GM12878 (cell line): ENCODE measurements around the gene TRIM45. TPM values are rescaled to one million over a fixed set of nuclear protein-coding genes. Genes with fewer than 3 reads are reported as not detected.

Source experiments
- ATAC-seq: fragments of 200-7000 bp; cut with Tn5 transposase; 3 replicates; pipeline ENCODE4 v1.9.1; 2020; ENCODE audit warnings: mild to moderate bottlenecking, moderate library complexity
- BruUV-seq: library from RNA; stranded (reverse); fragments of 400-500 nt; replicated peaks from 2 replicates; lab custom pipeline; 2021; lab: Mats Ljungman, UMichigan
- CTCF ChIA-PET: fragments of 300-600 bp; sonication (Branson Sonifier 250); formaldehyde crosslinking; extraction: SDS; loops from one replicate; lab custom pipeline; 2021; ENCODE audit warnings: inconsistent platforms; lab: Yijun Ruan, JAX
- POLR2A ChIA-PET: fragments of 350-600 bp; formaldehyde crosslinking; extraction: SDS; loops from one replicate; lab custom pipeline; 2021; ENCODE audit warnings: inconsistent platforms; lab: Charles Lee
- RAD21 ChIA-PET: fragments of 300-600 bp; sonication (Branson Sonifier 250); formaldehyde crosslinking; loops from one replicate; lab custom pipeline; 2023; ENCODE audit warnings: antibody characterized with exemption; ENCODE audit not compliant: unreplicated experiment; lab: Charles Lee
- SMC1A ChIA-PET: fragments of 300-600 bp; sonication (Branson Sonifier 250); formaldehyde crosslinking; loops from one replicate; lab custom pipeline; 2023; ENCODE audit not compliant: unreplicated experiment, uncharacterized antibody; lab: Charles Lee
- DNase-seq: peaks from one replicate; pipeline ENCODE4 v3.0.0-alpha.2; 2011; ENCODE audit warnings: low read depth, low spot score
- FAIRE-seq: peaks from 3 replicates; lab custom pipeline; 2011; peaks lifted over from hg19 to GRCh38; lab: Jason Lieb, UNC
- H2AFZ ChIP-seq: 2 replicates; pipeline ENCODE4 v1.6.0; 2011; ENCODE audit warnings: low read depth, low read length, control low read depth; ENCODE audit not compliant: control insufficient read depth
- H3K27ac ChIP-seq: 2 replicates; pipeline ENCODE4 v1.5.1; 2011; ENCODE audit warnings: control low read depth; ENCODE audit not compliant: control insufficient read depth, insufficient read depth
- H3K27me3 ChIP-seq, 2 experiments: replicated peaks in 1 of 2; 2 replicates each; pipeline versions ENCODE4 v1.6.0 to v1.6.1; 2011; ENCODE audit warnings: low read length in 1 of 2; ENCODE audit not compliant: control insufficient read depth in 2 of 2, insufficient read depth in 2 of 2
- H3K36me3 ChIP-seq, 2 experiments: 2 replicates each; pipeline ENCODE4 v1.5.1; 2011; ENCODE audit warnings: low read length in 1 of 2; ENCODE audit not compliant: control insufficient read depth in 2 of 2, insufficient read depth in 2 of 2
- H3K4me1 ChIP-seq: 2 replicates; pipeline ENCODE4 v1.6.1; 2011; ENCODE audit warnings: mild to moderate bottlenecking, low read length, moderate library complexity, mixed read lengths; ENCODE audit not compliant: control insufficient read depth, insufficient read depth
- H3K4me2 ChIP-seq: 2 replicates; pipeline ENCODE4 v1.6.0; 2011; ENCODE audit warnings: control low read depth; ENCODE audit not compliant: control insufficient read depth, insufficient read depth
- H3K4me3 ChIP-seq: fragments of 200-600 bp; sonication (generic); 2 replicates; pipeline ENCODE4 v1.5.1; 2016
- H3K79me2 ChIP-seq: 2 replicates; pipeline ENCODE4 v1.6.0; 2011; ENCODE audit warnings: low read length; ENCODE audit not compliant: control insufficient read depth, insufficient read depth
- H3K9ac ChIP-seq: 2 replicates; pipeline ENCODE4 v1.8.0; 2011; ENCODE audit warnings: low read length, control low read depth, mixed read lengths; ENCODE audit not compliant: control insufficient read depth, insufficient read depth
- H3K9me3 ChIP-seq: replicated peaks from 3 replicates; pipeline ENCODE4 v1.5.1; 2011; ENCODE audit warnings: mild to moderate bottlenecking, low read length; ENCODE audit not compliant: control insufficient read depth, insufficient read depth
- H4K20me1 ChIP-seq: 2 replicates; pipeline ENCODE4 v1.6.0; 2011; ENCODE audit not compliant: control insufficient read depth, insufficient read depth
- BRCA1 ChIP-seq: IDR thresholded peaks from 2 replicates; pipeline ENCODE4 v1.6.1; 2011; ENCODE audit warnings: low read depth, low read length, improper control_type of control experiment
- ESRRA ChIP-seq: IDR thresholded peaks from 2 replicates; pipeline ENCODE4 v1.6.1; 2012; ENCODE audit warnings: mild to moderate bottlenecking, low read length, improper control_type of control experiment
- FOS ChIP-seq: IDR thresholded peaks from 3 replicates; pipeline ENCODE4 v1.6.1; 2011; ENCODE audit warnings: borderline replicate concordance; ENCODE audit not compliant: insufficient read length; ENCODE audit errors: extremely low read depth
- HDGF ChIP-seq: fragments of 450-650 bp; IDR thresholded peaks from 2 replicates; pipeline ENCODE4 v1.6.1; 2016; ENCODE audit warnings: antibody characterized with exemption
- MTA3 ChIP-seq: IDR thresholded peaks from 2 replicates; pipeline ENCODE4 v1.6.1; 2012; ENCODE audit warnings: low read length, inconsistent platforms, borderline replicate concordance
- NBN ChIP-seq: fragments of 450-650 bp; IDR thresholded peaks from 2 replicates; pipeline ENCODE4 v1.6.1; 2016
- POLR2A ChIP-seq: IDR thresholded peaks from 2 replicates; pipeline ENCODE4 v1.6.1; 2011; ENCODE audit warnings: low read depth, mild to moderate bottlenecking, low read length
- PRDM15 ChIP-seq: fragments of 450-650 bp; formaldehyde crosslinking; IDR thresholded peaks from 2 replicates; pipeline ENCODE4 v1.4.0; 2020; ENCODE audit warnings: mild to moderate bottlenecking, moderate library complexity
- RELB ChIP-seq: fragments of 450-650 bp; IDR thresholded peaks from 2 replicates; pipeline ENCODE4 v1.6.1; 2017; ENCODE audit warnings: low read depth, mild to moderate bottlenecking, moderate library complexity
- SMAD1 ChIP-seq: fragments of 450-650 bp; IDR thresholded peaks from 2 replicates; pipeline ENCODE4 v1.6.1; 2018; ENCODE audit warnings: mild to moderate bottlenecking, low read depth; ENCODE audit not compliant: partially characterized antibody
- SREBF2 ChIP-seq: IDR thresholded peaks from 2 replicates; pipeline ENCODE4 v1.6.1; 2012; ENCODE audit warnings: mild to moderate bottlenecking, low read length
- TAF1 ChIP-seq: IDR thresholded peaks from 2 replicates; pipeline ENCODE4 v1.6.1; 2011; ENCODE audit warnings: mild to moderate bottlenecking, low read depth, low read length, borderline replicate concordance
- TCF3 ChIP-seq: IDR thresholded peaks from 2 replicates; pipeline ENCODE4 v1.6.1; 2012; ENCODE audit warnings: low read depth, mild to moderate bottlenecking, low read length, borderline replicate concordance; ENCODE audit not compliant: insufficient read depth
- ZBTB11 ChIP-seq: fragments of 450-650 bp; formaldehyde crosslinking; IDR thresholded peaks from 2 replicates; pipeline ENCODE4 v1.5.0; 2022; ENCODE audit warnings: mild to moderate bottlenecking, missing genetic modification characterization
- ZSCAN29 ChIP-seq: fragments of 450-650 bp; IDR thresholded peaks from 2 replicates; pipeline ENCODE4 v1.6.1; 2017; ENCODE audit warnings: mild to moderate bottlenecking, moderate library complexity
- WGBS: methylation state at CpG from one replicate; pipeline ENCODE4 v1.1.6; 2016; ENCODE audit warnings: low lambda C conversion rate; ENCODE audit not compliant: insufficient replicate concordance, insufficient coverage; ENCODE audit errors: missing lambda C conversion rate; 5-methylcytosine and 5-hydroxymethylcytosine counted together
- in situ Hi-C: fragments of 300-500 bp; cut with MboI; formaldehyde crosslinking; loops from 9 replicates; pipeline ENCODE4 v1.14.3; 2018; ENCODE audit warnings: mixed read lengths
- intact Hi-C: fragments of 100-400 bp; cut with micrococcal nuclease; formaldehyde crosslinking; loops from one replicate; pipeline ENCODE4 v1.14.2; 2022; ENCODE audit not compliant: unreplicated experiment
- polyA plus RNA-seq, 11 experiments: library from polyadenylated mRNA; depleted of rRNA in 4 of 11; unstranded in 6 of 11; stranded (reverse) in 5 of 11; fragments of >200 nt; fragmentation: Nextera tagmentation in 4 of 11; fragmentation: Illumina TruSeq in 1 of 11; extraction: Ambion mirVana in 4 of 11; extraction: Trizol in 1 of 11; gene quantifications; 1 replicate in 1 of 11; 2 replicates in 10 of 11; pipeline versions ENCODE4 v1.2.1 to v1.2.3, GENCODE V29; 2011 to 2016; ENCODE audit warnings: inconsistent platforms in 2 of 11, missing spikeins in 2 of 11, low read depth in 1 of 11
- total RNA-seq, 4 experiments: library from RNA; depleted of rRNA in 3 of 4; stranded (reverse); fragments of >200 nt in 3 of 4; fragmentation: Illumina TruSeq in 1 of 4; extraction: Trizol in 1 of 4; gene quantifications; 2 replicates each; pipeline versions ENCODE4 v1.2.1 to v1.2.3, GENCODE V29; 2013 to 2021
- TF ChIP-seq, protein P1 (sequence below): fragments of 450-650 bp; conservative IDR thresholded peaks from 2 replicates; pipeline ENCODE4 v1.6.1; 2017; ENCODE audit warnings: mild to moderate bottlenecking, moderate library complexity

Gene TRIM45
- total and polyA plus RNA-seq, 10 of the 15 experiments (the other 5 are each of a cell fraction or from before 2014, with no cell fraction given): 0.31 to 0.86 (median 0.46) TPM

GRCh38 chr1:117161887-117162286, 40.3 kb upstream of the TRIM45 start:
- ChIA-PET POLR2A (no interaction called here), RAD21 (no interaction called here), SMC1A (interaction anchor here (0.9 kb wide), 1 partner anchor 374 kb away, joined by 3 read pairs; no protein-coding TSS in a partner anchor), CTCF (no interaction called here)
- Histone ChIP-seq H3K36me3 (no peaks in the 10 kb centered on the region), H3K27me3 (peaks cover 0 to 1% of the 10 kb centered on the region in 2 experiments; a peak in 1 of 4 replicates), H3K27ac (no peak overlapping the region), H3K4me3 (no peak overlapping the region), H3K79me2 (no peaks in the 10 kb centered on the region), H4K20me1 (no peaks in the 10 kb centered on the region), H3K9me3 (no peaks in the 10 kb centered on the region), H3K4me1 (no peaks in the 10 kb centered on the region), H2AFZ (no peak overlapping the region), H3K4me2 (no peak overlapping the region), H3K9ac (no peak overlapping the region)
- DNase-seq (no peak), ATAC-seq (no peak), FAIRE-seq (no peak)
- WGBS: 0% methylated on average over 1 of the region's 1 CpG
- BruUV-seq: no TSS peak
- in situ Hi-C loops: no loop called here
- intact Hi-C loops: no loop called here
- TF ChIP-seq RELB (no peak), BRCA1 (no peak), MTA3 (no peak), SREBF2 (no peak), ESRRA (no peak), POLR2A (no peak), TCF3 (no peak), NBN (no peak), TAF1 (no peak), FOS (no peak), SMAD1 (no peak), HDGF (no peak), ZSCAN29 (no peak), ZBTB11 (CRISPR knock-in tag) (no peak), PRDM15 (CRISPR knock-in tag) (no peak)
- TF ChIP-seq, protein P1, sequence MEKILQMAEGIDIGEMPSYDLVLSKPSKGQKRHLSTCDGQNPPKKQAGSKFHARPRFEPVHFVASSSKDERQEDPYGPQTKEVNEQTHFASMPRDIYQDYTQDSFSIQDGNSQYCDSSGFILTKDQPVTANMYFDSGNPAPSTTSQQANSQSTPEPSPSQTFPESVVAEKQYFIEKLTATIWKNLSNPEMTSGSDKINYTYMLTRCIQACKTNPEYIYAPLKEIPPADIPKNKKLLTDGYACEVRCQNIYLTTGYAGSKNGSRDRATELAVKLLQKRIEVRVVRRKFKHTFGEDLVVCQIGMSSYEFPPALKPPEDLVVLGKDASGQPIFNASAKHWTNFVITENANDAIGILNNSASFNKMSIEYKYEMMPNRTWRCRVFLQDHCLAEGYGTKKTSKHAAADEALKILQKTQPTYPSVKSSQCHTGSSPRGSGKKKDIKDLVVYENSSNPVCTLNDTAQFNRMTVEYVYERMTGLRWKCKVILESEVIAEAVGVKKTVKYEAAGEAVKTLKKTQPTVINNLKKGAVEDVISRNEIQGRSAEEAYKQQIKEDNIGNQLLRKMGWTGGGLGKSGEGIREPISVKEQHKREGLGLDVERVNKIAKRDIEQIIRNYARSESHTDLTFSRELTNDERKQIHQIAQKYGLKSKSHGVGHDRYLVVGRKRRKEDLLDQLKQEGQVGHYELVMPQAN: no peak
